ENCODE measurements around the gene ZNF592.

Gene ZNF592

DNA sequence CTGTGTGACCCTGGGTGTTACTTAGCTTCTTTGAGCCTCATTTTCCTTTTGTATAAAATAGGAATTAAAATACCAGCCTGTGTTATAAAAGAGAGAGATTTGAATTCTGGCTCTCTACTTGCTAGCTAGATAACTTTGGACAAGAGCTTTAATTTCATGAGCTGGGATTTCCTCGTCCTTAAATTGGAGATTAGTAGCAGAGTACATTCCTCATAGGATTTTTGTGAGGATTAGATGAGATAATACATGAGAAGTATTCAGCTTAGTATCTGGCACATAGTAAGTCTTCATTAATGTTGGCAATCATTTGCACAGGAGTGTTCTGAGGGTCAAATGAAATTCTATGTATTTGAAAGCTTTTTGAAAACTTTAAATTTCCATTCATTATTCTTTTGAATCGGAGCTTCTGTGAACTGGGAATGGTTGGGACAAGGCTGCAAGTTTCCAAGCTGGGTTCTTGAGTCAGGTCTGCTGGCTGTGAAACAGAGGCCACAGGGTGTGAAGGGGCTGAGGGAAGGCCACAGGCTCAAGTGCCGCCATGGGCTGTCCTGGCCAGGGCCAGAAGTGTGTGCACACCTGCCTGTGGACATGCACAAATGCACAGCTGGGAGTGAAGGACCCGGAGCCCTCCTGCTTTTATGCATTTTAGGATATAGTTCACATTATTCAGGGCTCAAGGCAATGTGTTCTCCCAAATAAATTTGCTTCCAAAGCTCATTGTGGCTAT, 86.0 kb downstream of the ZNF592 start:
- Histone ChIP-seq H3K9me3 (ENCODE audit: low read depth, low read length) (no peaks in the 10 kb centered on the region), H3K4me3 (no peak overlapping the region), H3K9ac (ENCODE audit: insufficient read length) (no peak overlapping the region), H3K27ac (no peak overlapping the region), H3K36me3 (ENCODE audit: insufficient read depth, low read length) (no peaks in the 10 kb centered on the region)
- DNase-seq (ENCODE audit: low read depth, low spot score): no peak
- TF ChIP-seq POLR2AphosphoS5 (IDR thresholded peaks at IDR 0.05; ENCODE audit: borderline replicate concordance, low read depth, low read length) (no peak), EZH2 (IDR thresholded peaks at IDR 0.05) (no peak), FOXP2 (optimal IDR thresholded peaks at IDR 0.05; ENCODE audit: control extremely low read depth, extremely low read length, insufficient read depth) (no peak)

- H3K9me3 ChIP-seq (ENCODE audit: low read depth, low read length): no peaks in the 10 kb centered on the region
- H3K27ac ChIP-seq: no peak overlapping the region
- DNase-seq (ENCODE audit: low read depth, low spot score): no peak
- H3K9ac ChIP-seq (ENCODE audit: insufficient read length): no peak overlapping the region
- no peak overlapping the region for H3K4me3 ChIP-seq
- TF ChIP-seq EZH2 (IDR thresholded peaks at IDR 0.05) (no peak), POLR2AphosphoS5 (IDR thresholded peaks at IDR 0.05; ENCODE audit: borderline replicate concordance, low read depth, low read length) (no peak), FOXP2 (optimal IDR thresholded peaks at IDR 0.05; ENCODE audit: control extremely low read depth, extremely low read length, insufficient read depth) (no peak)
- no peaks in the 10 kb centered on the region for H3K36me3 ChIP-seq (ENCODE audit: insufficient read depth, low read length)
Measured at GRCh38 chr15:84834969-84835368, 86.6 kb downstream of the ZNF592 start.

GRCh38 chr15:84835661-84836337, 87.4 kb downstream of the ZNF592 start:
- no peak overlapping the region for H3K27ac ChIP-seq

GRCh38 chr15:84836844-84837243, 88.5 kb downstream of the ZNF592 start:
- Histone ChIP-seq H3K27ac (no peak overlapping the region), H3K36me3 (ENCODE audit: insufficient read depth, low read length) (no peaks in the 10 kb centered on the region), H3K9me3 (ENCODE audit: low read depth, low read length) (no peaks in the 10 kb centered on the region), H3K4me3 (no peak overlapping the region), H3K9ac (ENCODE audit: insufficient read length) (no peak overlapping the region)
- DNase-seq (ENCODE audit: low read depth, low spot score): no peak
- TF ChIP-seq EZH2 (IDR thresholded peaks at IDR 0.05) (no peak), POLR2AphosphoS5 (IDR thresholded peaks at IDR 0.05; ENCODE audit: borderline replicate concordance, low read depth, low read length) (no peak), FOXP2 (optimal IDR thresholded peaks at IDR 0.05; ENCODE audit: control extremely low read depth, extremely low read length, insufficient read depth) (no peak)

More at GRCh38 chr15:84835661-84836337, 87.4 kb downstream of the ZNF592 start:
- H3K4me3 ChIP-seq: no peak overlapping the region
- no peaks in the 10 kb centered on the region for H3K9me3 ChIP-seq (ENCODE audit: low read depth, low read length)
- TF ChIP-seq FOXP2 (optimal IDR thresholded peaks at IDR 0.05; ENCODE audit: control extremely low read depth, extremely low read length, insufficient read depth) (no peak), POLR2AphosphoS5 (IDR thresholded peaks at IDR 0.05; ENCODE audit: borderline replicate concordance, low read depth, low read length) (no peak), EZH2 (IDR thresholded peaks at IDR 0.05) (no peak)
- no peak for DNase-seq (ENCODE audit: low read depth, low spot score)
- no peaks in the 10 kb centered on the region for H3K36me3 ChIP-seq (ENCODE audit: insufficient read depth, low read length)
- H3K9ac ChIP-seq (ENCODE audit: insufficient read length): no peak overlapping the region

DNA sequence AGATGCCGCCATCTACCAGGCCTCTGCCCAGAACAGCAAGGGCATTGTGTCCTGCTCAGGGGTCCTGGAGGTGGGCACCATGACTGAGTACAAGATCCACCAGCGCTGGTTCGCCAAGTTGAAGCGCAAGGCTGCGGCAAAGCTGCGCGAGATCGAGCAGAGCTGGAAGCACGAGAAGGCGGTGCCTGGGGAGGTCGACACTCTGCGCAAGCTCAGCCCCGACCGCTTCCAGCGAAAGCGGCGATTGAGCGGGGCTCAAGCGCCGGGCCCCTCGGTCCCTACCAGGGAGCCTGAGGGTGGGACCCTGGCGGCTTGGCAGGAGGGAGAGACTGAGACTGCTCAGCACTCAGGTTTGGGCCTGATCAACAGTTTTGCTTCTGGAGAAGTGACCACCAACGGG, 91.3 kb downstream of the ZNF592 start:
- H3K9ac ChIP-seq (ENCODE audit: insufficient read length): no peak overlapping the region
- H3K36me3 ChIP-seq (ENCODE audit: insufficient read depth, low read length): no peaks in the 10 kb centered on the region
- no peak for TF ChIP-seq FOXP2 (optimal IDR thresholded peaks at IDR 0.05; ENCODE audit: control extremely low read depth, extremely low read length, insufficient read depth)
- TF ChIP-seq EZH2 (IDR thresholded peaks at IDR 0.05): no peak
- DNase-seq (ENCODE audit: low read depth, low spot score): no peak
- no peaks in the 10 kb centered on the region for H3K9me3 ChIP-seq (ENCODE audit: low read depth, low read length)
- H3K4me3 ChIP-seq: no peak overlapping the region
- no peak overlapping the region for H3K27ac ChIP-seq

GRCh38 chr15:84840255-84840654, 91.9 kb downstream of the ZNF592 start:
- H3K4me3 ChIP-seq: no peak overlapping the region
- H3K9ac ChIP-seq (ENCODE audit: insufficient read length): no peak overlapping the region
- TF ChIP-seq POLR2AphosphoS5 (IDR thresholded peaks at IDR 0.05; ENCODE audit: borderline replicate concordance, low read depth, low read length) (no peak), EZH2 (IDR thresholded peaks at IDR 0.05) (no peak), FOXP2 (optimal IDR thresholded peaks at IDR 0.05; ENCODE audit: control extremely low read depth, extremely low read length, insufficient read depth) (no peak)
- no peaks in the 10 kb centered on the region for H3K36me3 ChIP-seq (ENCODE audit: insufficient read depth, low read length)
- no peaks in the 10 kb centered on the region for H3K9me3 ChIP-seq (ENCODE audit: low read depth, low read length)
- DNase-seq (ENCODE audit: low read depth, low spot score): no peak
- H3K27ac ChIP-seq: no peak overlapping the region

DNA sequence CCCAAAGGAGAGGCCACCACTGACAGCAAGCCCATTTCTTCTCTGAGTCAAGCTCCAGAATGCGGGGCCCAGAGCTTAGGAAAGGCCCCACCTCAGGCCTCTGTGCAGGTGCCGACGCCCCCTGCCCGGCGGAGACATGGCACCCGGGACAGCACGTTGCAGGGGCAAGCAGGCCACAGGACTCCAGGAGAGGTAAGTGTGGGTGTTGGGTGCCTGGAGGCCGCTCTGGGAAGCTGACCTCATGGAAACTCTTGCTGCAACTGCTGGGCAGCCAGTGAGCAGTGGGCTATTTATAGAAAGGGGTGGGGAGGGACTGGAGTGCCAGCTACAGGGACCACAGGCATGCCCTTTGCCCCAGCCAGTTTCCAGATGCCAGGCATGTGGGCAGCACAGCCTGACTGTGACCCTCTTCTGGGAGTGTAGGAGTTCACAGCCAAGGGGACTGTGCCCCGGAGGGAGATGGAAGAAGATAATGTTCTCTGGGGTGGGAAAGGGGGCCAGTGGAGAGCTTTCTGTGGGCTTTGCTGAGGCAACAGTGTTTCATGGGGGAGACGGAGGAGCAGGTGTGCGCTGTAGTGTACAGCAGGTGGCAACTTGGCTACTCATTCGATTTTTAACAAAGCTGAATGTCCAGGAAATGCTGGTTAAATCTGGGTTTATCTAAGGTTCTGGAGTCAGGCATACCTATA, 92.5 kb downstream of the ZNF592 start:
- Histone ChIP-seq H3K4me3 (no peak overlapping the region), H3K9ac (ENCODE audit: insufficient read length) (no peak overlapping the region), H3K27ac (no peak overlapping the region), H3K9me3 (ENCODE audit: low read depth, low read length) (no peaks in the 10 kb centered on the region), H3K36me3 (ENCODE audit: insufficient read depth, low read length) (no peaks in the 10 kb centered on the region)
- DNase-seq (ENCODE audit: low read depth, low spot score): no peak
- TF ChIP-seq FOXP2 (optimal IDR thresholded peaks at IDR 0.05; ENCODE audit: control extremely low read depth, extremely low read length, insufficient read depth) (no peak), EZH2 (IDR thresholded peaks at IDR 0.05) (no peak), POLR2AphosphoS5 (IDR thresholded peaks at IDR 0.05; ENCODE audit: borderline replicate concordance, low read depth, low read length) (no peak)

GRCh38 chr15:84842781-84843180, 94.4 kb downstream of the ZNF592 start:
- Histone ChIP-seq H3K36me3 (ENCODE audit: insufficient read depth, low read length) (no peaks in the 10 kb centered on the region), H3K27ac (no peak overlapping the region), H3K9me3 (ENCODE audit: low read depth, low read length) (0 out of 2 replicates have a peak, but pooled peaks cover 4% of the 10 kb centered on the region), H3K9ac (ENCODE audit: insufficient read length) (no peak overlapping the region), H3K4me3 (no peak overlapping the region)
- TF ChIP-seq FOXP2 (optimal IDR thresholded peaks at IDR 0.05; ENCODE audit: control extremely low read depth, extremely low read length, insufficient read depth): no peak
- no peak for DNase-seq (ENCODE audit: low read depth, low spot score)

All from SK-N-MC (cell line).